ENCODE results near the gene NR2F2.
"Not testable (repeated sequence)": the region's sequence is repeated elsewhere in the genome, so short reads cannot be mapped to it uniquely, and the experiment has no call there.

The NR2F2 gene

DNA sequence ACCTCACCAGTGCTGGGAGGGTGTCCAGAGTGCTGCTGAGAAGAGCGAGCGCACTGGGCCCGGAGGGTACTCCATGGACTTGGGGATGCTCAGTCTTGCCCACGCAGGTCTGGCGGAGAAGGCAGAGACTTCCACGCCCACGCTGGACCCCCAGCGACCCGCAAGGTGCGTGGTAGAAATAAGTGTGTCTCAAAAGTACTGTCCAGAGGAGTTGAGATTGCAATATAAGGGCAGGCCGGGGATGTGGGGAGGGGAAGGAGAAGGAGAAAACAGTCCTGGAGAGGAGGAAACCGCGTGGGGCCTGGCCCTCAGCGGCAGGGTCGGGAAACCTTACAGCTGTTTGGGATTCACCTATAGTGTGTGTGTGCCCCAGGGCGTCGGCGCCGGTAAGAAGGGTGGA lies 38.9 kb downstream of the NR2F2 start:
- Histone ChIP-seq H3K4me1 (ENCODE audit: control insufficient read depth, insufficient read depth, low read length) (peaks cover 12% of the 10 kb centered on the region), H3K36me3 (ENCODE audit: control insufficient read depth, insufficient read depth, low read length, severe bottlenecking) (no peaks in the 10 kb centered on the region), H3K27me3 (replicated peaks; ENCODE audit: control insufficient read depth, insufficient read depth, low read length) (no peaks in the 10 kb centered on the region), H3K9ac (ENCODE audit: low read length) (no peak overlapping the region), H3K4me3 (ENCODE audit: low read length) (no peak overlapping the region), H3K9me3 (ENCODE audit: control insufficient read depth, low read length) (peaks cover 3% of the 10 kb centered on the region)
- no peak for DNase-seq (ENCODE audit: low read depth)

DNA sequence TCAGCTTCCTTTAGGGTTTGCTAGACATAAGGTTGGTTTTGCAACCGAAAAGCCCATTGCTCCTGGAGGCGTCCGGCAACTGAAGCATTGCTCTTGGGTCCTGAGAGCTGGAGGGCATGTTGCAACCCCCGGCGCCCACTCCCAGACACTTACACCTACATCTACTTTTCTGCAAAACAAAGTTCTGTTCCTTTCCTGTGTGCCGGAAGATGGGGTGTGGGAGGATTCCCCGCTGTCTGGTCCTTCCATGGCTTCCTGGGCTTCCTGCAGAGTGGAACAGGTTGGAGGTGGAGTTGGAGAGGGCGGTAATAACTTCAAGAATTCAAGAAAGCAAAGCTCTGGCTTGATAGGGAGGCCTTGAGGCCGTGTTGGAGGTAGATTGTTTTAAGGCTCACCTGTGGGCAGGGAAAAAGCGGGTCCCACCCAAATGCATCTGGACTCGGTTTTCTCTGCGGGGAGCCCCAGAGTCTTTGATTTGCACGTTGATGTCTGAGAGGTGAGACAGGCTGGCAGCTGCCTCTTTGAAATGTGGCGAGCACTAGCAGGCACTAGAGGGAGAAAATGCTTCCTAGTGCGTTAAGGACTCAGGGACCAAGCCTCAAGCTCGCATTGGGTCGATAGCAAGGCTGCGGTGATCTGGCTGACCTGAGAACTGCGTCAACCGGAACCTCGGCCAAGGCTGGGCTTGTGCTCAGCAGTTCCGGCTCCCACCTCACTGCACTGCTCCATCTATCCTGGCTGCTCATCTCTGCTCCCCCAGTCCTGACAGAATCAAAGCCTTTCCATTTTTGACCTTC lies 39.5 kb downstream of the NR2F2 start:
- H3K4me1 ChIP-seq (ENCODE audit: control insufficient read depth, insufficient read depth, low read length), result peaks cover 12% of the 10 kb centered on the region
- no peak overlapping the region for H3K4me3 ChIP-seq (ENCODE audit: low read length)
- DNase-seq (ENCODE audit: low read depth), result no peak
- no peak overlapping the region for H3K9ac ChIP-seq (ENCODE audit: low read length)
- no peaks in the 10 kb centered on the region for H3K27me3 ChIP-seq (replicated peaks; ENCODE audit: control insufficient read depth, insufficient read depth, low read length)
- peaks cover 3% of the 10 kb centered on the region for H3K9me3 ChIP-seq (ENCODE audit: control insufficient read depth, low read length)
- H3K36me3 ChIP-seq (ENCODE audit: control insufficient read depth, insufficient read depth, low read length, severe bottlenecking), result no peaks in the 10 kb centered on the region

DNA sequence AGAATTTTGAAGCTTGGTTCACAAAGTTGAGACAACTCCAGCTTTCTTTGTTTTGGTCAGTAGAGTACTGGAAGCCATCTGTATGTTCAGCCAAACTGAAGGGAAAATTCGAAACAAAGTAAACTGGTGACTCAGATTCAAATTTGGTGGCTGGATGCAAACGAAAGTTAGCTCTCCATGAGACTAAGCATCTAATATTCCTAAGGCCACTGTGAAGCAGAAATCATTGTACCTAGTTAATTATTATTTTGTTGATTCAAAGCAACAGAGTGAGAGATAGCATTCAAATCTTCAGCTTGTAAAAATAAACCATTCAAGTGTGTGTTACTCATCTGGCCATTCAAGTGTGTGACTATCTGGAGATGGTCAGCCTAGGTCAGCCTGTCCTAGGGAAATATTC lies 42.1 kb downstream of the NR2F2 start:
- Histone ChIP-seq H3K4me3 (ENCODE audit: low read length) (no peak overlapping the region), H3K27me3 (replicated peaks; ENCODE audit: control insufficient read depth, insufficient read depth, low read length) (no peaks in the 10 kb centered on the region)

DNA sequence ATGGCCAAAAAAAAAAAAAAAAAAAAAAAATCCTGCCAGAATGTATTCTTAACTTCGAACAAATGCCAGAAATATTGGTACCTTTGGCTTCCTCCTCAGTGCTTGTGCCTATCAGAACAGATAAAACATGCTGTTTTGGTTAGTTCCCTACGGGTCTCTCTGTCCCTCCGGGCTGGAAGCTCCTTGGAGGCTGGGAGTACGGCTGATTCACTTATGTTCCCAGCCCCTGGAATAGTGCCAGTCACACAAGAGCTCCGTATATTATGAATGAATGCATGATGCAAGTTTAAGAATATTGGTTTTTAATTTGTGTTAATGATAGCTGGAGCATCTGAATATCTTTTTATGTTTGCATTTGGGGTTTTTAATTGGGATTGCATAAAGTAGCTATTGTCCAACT lies 44.0 kb downstream of the NR2F2 start:
- no peaks in the 10 kb centered on the region for H3K27me3 ChIP-seq (replicated peaks; ENCODE audit: control insufficient read depth, insufficient read depth, low read length)
- H3K4me1 ChIP-seq (ENCODE audit: control insufficient read depth, insufficient read depth, low read length), result no peaks in the 10 kb centered on the region
- H3K9ac ChIP-seq (ENCODE audit: low read length), result no peak overlapping the region
- no peaks in the 10 kb centered on the region for H3K36me3 ChIP-seq (ENCODE audit: control insufficient read depth, insufficient read depth, low read length, severe bottlenecking)
- H3K4me3 ChIP-seq (ENCODE audit: low read length), result no peak overlapping the region
- no peaks in the 10 kb centered on the region for H3K9me3 ChIP-seq (ENCODE audit: control insufficient read depth, low read length)
- no peak for DNase-seq (ENCODE audit: low read depth)

More for the DNA sequence above, 42.1 kb downstream of the NR2F2 start:
- DNase-seq (ENCODE audit: low read depth), result no peak
- Histone ChIP-seq H3K4me1 (ENCODE audit: control insufficient read depth, insufficient read depth, low read length) (peaks cover 9% of the 10 kb centered on the region), H3K9ac (ENCODE audit: low read length) (no peak overlapping the region), H3K36me3 (ENCODE audit: control insufficient read depth, insufficient read depth, low read length, severe bottlenecking) (no peaks in the 10 kb centered on the region), H3K9me3 (ENCODE audit: control insufficient read depth, low read length) (no peaks in the 10 kb centered on the region)

DNA sequence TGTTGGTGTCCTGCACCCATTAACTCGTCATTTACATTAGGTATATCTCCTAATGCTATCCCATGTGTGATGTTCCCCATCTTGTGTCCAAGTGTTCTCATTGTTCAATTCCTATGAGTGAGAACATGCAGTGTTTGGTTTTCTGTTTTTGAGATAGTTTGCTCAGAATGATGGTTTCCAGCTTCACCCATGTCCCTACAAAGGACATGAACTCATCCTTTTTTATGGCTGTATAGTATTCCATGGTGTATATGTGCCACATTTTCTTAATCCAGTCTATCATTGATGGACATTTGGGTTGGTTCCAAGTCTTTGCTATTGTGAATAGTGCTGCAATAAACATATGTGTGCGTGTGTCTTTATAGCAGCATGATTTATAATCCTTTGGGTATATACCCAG lies 49.1 kb downstream of the NR2F2 start:
- H3K9ac ChIP-seq (ENCODE audit: low read length); H3K4me3 ChIP-seq (ENCODE audit: low read length); H3K4me1 ChIP-seq (ENCODE audit: control insufficient read depth, insufficient read depth, low read length); H3K9me3 ChIP-seq (ENCODE audit: control insufficient read depth, low read length); DNase-seq (ENCODE audit: low read depth); H3K27me3 ChIP-seq (replicated peaks; ENCODE audit: control insufficient read depth, insufficient read depth, low read length); H3K36me3 ChIP-seq (ENCODE audit: control insufficient read depth, insufficient read depth, low read length, severe bottlenecking): not testable (repeated sequence)

DNA sequence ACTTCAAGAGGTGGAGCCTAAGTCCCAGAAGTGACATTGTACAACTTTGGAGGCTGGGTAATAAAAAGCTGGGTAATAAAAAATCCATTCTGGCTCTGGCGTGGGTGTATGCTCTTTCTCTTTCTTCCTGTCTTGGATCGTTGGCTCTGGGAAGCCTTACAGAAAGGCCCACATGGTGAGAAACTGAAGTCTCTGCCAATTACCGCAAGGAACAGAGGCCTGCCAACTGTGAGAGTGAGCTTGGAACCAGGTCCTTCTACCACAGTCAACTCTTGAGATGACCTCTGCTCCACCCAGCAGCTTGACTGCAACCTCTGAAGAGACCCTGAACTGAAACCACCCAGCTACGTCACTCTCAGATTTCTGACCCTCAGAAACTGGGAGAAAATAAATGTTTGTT lies 51.0 kb downstream of the NR2F2 start:
- Histone ChIP-seq H3K9me3 (ENCODE audit: control insufficient read depth, low read length) (peaks cover 9% of the 10 kb centered on the region), H3K36me3 (ENCODE audit: control insufficient read depth, insufficient read depth, low read length, severe bottlenecking) (no peaks in the 10 kb centered on the region), H3K4me1 (ENCODE audit: control insufficient read depth, insufficient read depth, low read length) (no peaks in the 10 kb centered on the region), H3K4me3 (ENCODE audit: low read length) (peak overlapping the region; percentile 31), H3K9ac (ENCODE audit: low read length) (no peak overlapping the region), H3K27me3 (replicated peaks; ENCODE audit: control insufficient read depth, insufficient read depth, low read length) (no peaks in the 10 kb centered on the region)
- no peak for DNase-seq (ENCODE audit: low read depth)

DNA sequence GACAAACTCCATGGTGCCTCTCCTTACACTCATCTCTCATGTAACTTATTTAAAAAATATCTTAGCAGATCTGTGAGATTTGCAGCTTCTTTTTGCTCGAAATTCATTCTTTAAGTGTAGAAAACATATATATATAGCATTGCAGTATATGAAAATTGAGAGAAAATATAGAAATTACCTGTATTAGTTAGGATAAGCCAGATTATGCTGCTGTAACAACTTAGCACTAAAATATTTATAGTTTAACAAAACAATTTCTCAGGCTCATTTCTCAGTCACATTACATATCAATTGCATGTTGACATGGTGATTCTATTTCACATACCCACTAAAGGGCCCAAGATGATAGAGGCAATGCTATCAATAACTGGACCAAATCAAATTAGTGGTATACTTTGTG lies 54.7 kb downstream of the NR2F2 start:
- H3K4me3 ChIP-seq (ENCODE audit: low read length), result no peak overlapping the region

DNA sequence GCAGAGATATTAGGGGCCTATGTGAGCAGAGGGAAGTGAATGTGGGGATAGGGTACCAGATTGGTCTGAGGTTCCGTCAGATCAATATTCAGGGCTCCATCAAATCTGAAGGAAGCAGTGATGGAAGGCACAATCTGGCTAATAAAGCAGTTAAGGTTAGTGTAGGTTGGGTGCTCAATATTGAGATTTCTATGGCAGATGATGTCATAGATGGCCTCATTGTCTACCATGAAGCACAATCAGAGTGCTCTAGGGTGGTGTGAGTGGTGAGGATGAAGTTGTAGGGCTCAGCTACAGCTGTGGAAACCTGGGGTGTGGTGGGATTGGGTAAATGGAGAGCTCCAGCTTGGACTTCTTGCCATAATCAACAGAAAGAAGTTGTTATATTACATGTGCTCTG lies 58.2 kb downstream of the NR2F2 start:
- H3K4me3 ChIP-seq (ENCODE audit: low read length), result no peak overlapping the region
- H3K4me1 ChIP-seq (ENCODE audit: control insufficient read depth, insufficient read depth, low read length), result peaks cover 12% of the 10 kb centered on the region
- DNase-seq (ENCODE audit: low read depth), result no peak
- no peaks in the 10 kb centered on the region for H3K27me3 ChIP-seq (replicated peaks; ENCODE audit: control insufficient read depth, insufficient read depth, low read length)
- peaks cover 9% of the 10 kb centered on the region for H3K9me3 ChIP-seq (ENCODE audit: control insufficient read depth, low read length)
- H3K36me3 ChIP-seq (ENCODE audit: control insufficient read depth, insufficient read depth, low read length, severe bottlenecking), result no peaks in the 10 kb centered on the region
- H3K9ac ChIP-seq (ENCODE audit: low read length), result no peak overlapping the region

More for the DNA sequence above, 54.7 kb downstream of the NR2F2 start:
- Histone ChIP-seq H3K9ac (ENCODE audit: low read length) (no peak overlapping the region), H3K4me1 (ENCODE audit: control insufficient read depth, insufficient read depth, low read length) (no peaks in the 10 kb centered on the region), H3K27me3 (replicated peaks; ENCODE audit: control insufficient read depth, insufficient read depth, low read length) (no peaks in the 10 kb centered on the region), H3K9me3 (ENCODE audit: control insufficient read depth, low read length) (peaks cover 9% of the 10 kb centered on the region), H3K36me3 (ENCODE audit: control insufficient read depth, insufficient read depth, low read length, severe bottlenecking) (no peaks in the 10 kb centered on the region)
- no peak for DNase-seq (ENCODE audit: low read depth)

All from adipocyte (in vitro differentiated cells).